AG04450 (cell line): ENCODE measurements around the gene ZNF366. TPM values are rescaled to one million over a fixed set of nuclear protein-coding genes. Genes with fewer than 3 reads are reported as not detected.

ENCODE experiments used
- CTCF ChIA-PET: fragments of 300-600, 350-600 bp; formaldehyde crosslinking; extraction: SDS; loops from one replicate; lab custom pipeline; 2022; ENCODE audit warnings: antibody characterized with exemption, inconsistent platforms; lab: Charles Lee
- POLR2A ChIA-PET: fragments of 350-600 bp; formaldehyde crosslinking; extraction: SDS; loops from one replicate; lab custom pipeline; 2021; ENCODE audit warnings: antibody characterized with exemption, inconsistent platforms; lab: Yijun Ruan, JAX
- DNase-seq: peaks from one replicate; pipeline ENCODE4 v3.0.0-alpha.2; 2011; ENCODE audit warnings: low read depth, low spot score
- H3K27ac ChIP-seq: one replicate; pipeline ENCODE4 v1.5.1; 2012; ENCODE audit warnings: low read depth, low read length, control low read depth
- H3K27me3 ChIP-seq: one replicate; pipeline ENCODE4 v1.6.0; 2012; ENCODE audit warnings: low read length; ENCODE audit not compliant: control insufficient read depth, insufficient read depth
- H3K4me3 ChIP-seq: 2 replicates; pipeline ENCODE4 v1.5.1; 2011; ENCODE audit warnings: mild to moderate bottlenecking, low read depth, low read length, control low read depth
- H3K9me3 ChIP-seq: 2 replicates; pipeline ENCODE4 v1.5.1; 2012; ENCODE audit warnings: low read length; ENCODE audit not compliant: control insufficient read depth, insufficient read depth
- CTCF ChIP-seq: IDR thresholded peaks from 2 replicates; pipeline ENCODE4 v1.5.1; 2011; ENCODE audit warnings: low read depth, low read length, control low read depth, inconsistent platforms
- polyA plus RNA-seq: library from polyadenylated mRNA; depleted of rRNA; stranded (reverse); fragments of >200 nt; gene quantifications from 2 replicates; pipeline ENCODE4 v1.2.3, GENCODE V29; 2011

The ZNF366 gene
- polyA plus RNA-seq, 1 experiment: not detected

GRCh38 chr5:72497823-72498222 is 9.4 kb downstream of the ZNF366 start:
- ChIA-PET CTCF (interaction anchor here (1.2 kb wide), 1 partner anchor 131 kb away, joined by 3 read pairs; no protein-coding TSS in a partner anchor), POLR2A (no interaction called here)
- Histone ChIP-seq H3K27ac (no peak overlapping the region), H3K9me3 (no peaks in the 10 kb centered on the region), H3K27me3 (no peaks in the 10 kb centered on the region), H3K4me3 (no peak overlapping the region)
- no peak for TF ChIP-seq CTCF
- no peak for DNase-seq

GRCh38 chr5:72495410-72495809 is 11.8 kb downstream of the ZNF366 start:
- Histone ChIP-seq H3K27ac (no peak overlapping the region), H3K9me3 (no peaks in the 10 kb centered on the region), H3K4me3 (no peak overlapping the region), H3K27me3 (no peaks in the 10 kb centered on the region)
- ChIA-PET POLR2A (no interaction called here), CTCF (interaction anchor here (1.5 kb wide), 1 partner anchor 29 kb away, joined by 3 read pairs; no protein-coding TSS in a partner anchor)
- TF ChIP-seq CTCF: no peak
- DNase-seq: no peak

- CTCF ChIA-PET: interaction anchor here (1.5 kb wide), 1 partner anchor 29 kb away, joined by 3 read pairs; no protein-coding TSS in a partner anchor
- no peaks in the 10 kb centered on the region for H3K27me3 ChIP-seq
- TF ChIP-seq CTCF: no peak
- POLR2A ChIA-PET: no interaction called here
- DNase-seq: no peak
- no peak overlapping the region for H3K27ac ChIP-seq
- H3K9me3 ChIP-seq: no peaks in the 10 kb centered on the region
- H3K4me3 ChIP-seq: no peak overlapping the region
These were observed 12.5 kb downstream of the ZNF366 start for GRCh38 chr5:72494623-72495124.

- no peak for TF ChIP-seq CTCF
- ChIA-PET CTCF (no interaction called here), POLR2A (no interaction called here)
- no peak overlapping the region for H3K27ac ChIP-seq
- H3K27me3 ChIP-seq: no peaks in the 10 kb centered on the region
- H3K4me3 ChIP-seq: no peak overlapping the region
- no peak for DNase-seq
- no peaks in the 10 kb centered on the region for H3K9me3 ChIP-seq
These were observed 17.7 kb downstream of the ZNF366 start for GRCh38 chr5:72489536-72489935.

GRCh38 chr5:72488756-72489155 is 18.5 kb downstream of the ZNF366 start:
- CTCF ChIA-PET: interaction anchor here (0.7 to 0.9 kb wide), 2 partner anchors 30 to 35 kb away, joined by 3 read pairs; no protein-coding TSS in a partner anchor
- Histone ChIP-seq H3K9me3 (no peaks in the 10 kb centered on the region), H3K4me3 (no peak overlapping the region), H3K27ac (no peak overlapping the region), H3K27me3 (no peaks in the 10 kb centered on the region)
- DNase-seq: no peak
- POLR2A ChIA-PET: no interaction called here
- no peak for TF ChIP-seq CTCF
